ENCODE data around the gene MRPL37.

DNA sequence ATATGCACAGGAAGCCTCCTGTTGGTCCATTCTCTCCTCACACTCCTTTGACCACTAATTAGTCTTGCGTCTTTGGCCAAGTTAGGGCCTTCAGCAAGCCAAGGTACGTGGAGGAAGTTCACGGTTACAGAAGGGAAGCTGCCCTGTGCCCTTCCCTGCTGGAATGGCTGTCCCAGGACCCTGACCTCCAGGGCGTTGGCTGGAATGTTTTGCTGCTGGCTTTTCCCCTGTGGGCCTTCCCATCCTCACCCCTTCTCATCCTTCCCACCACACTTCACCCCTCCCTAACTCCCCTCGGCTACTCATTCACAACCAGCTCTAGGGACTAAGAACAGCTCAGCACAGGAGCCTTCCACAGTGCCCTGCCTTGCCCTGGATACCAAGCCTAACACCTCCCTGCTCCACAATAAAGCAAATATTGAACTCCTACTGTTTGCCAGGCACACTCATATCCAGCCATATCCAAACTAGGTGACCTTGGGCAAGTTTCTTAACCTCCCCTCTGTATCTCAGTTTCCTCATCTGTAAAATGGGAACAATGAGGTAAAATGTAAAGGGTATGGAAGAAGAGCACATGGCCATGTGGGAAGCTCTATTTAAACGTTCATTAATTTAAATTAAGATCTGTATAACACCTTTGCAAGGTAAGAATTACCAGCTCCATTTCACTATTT, 38.3 kb upstream of the MRPL37 start:
- TF ChIP-seq, protein P1, sequence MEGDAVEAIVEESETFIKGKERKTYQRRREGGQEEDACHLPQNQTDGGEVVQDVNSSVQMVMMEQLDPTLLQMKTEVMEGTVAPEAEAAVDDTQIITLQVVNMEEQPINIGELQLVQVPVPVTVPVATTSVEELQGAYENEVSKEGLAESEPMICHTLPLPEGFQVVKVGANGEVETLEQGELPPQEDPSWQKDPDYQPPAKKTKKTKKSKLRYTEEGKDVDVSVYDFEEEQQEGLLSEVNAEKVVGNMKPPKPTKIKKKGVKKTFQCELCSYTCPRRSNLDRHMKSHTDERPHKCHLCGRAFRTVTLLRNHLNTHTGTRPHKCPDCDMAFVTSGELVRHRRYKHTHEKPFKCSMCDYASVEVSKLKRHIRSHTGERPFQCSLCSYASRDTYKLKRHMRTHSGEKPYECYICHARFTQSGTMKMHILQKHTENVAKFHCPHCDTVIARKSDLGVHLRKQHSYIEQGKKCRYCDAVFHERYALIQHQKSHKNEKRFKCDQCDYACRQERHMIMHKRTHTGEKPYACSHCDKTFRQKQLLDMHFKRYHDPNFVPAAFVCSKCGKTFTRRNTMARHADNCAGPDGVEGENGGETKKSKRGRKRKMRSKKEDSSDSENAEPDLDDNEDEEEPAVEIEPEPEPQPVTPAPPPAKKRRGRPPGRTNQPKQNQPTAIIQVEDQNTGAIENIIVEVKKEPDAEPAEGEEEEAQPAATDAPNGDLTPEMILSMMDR (conservative IDR thresholded peaks at IDR 0.05): no peak
- no peak for TF ChIP-seq EZH2 (IDR thresholded peaks at IDR 0.05; ENCODE audit: low read depth)
